HepG2 (cell line): ENCODE results near the gene PAN2. TPM values are rescaled to one million over a fixed set of nuclear protein-coding genes. Genes with fewer than 3 reads are reported as not detected.
A peak's percentile ranks its signal among the peaks of the same experiment; 100 is the strongest.

Experiments used
- AKAP8 ChIP-seq: sonication (generic); formaldehyde crosslinking; IDR thresholded peaks from 2 replicates; pipeline ENCODE4 v1.5.1; 2020; ENCODE audit warnings: mild to moderate bottlenecking, missing genetic modification reagents
- ATRX ChIP-seq: sonication (generic); formaldehyde crosslinking; IDR thresholded peaks from 2 replicates; pipeline ENCODE4 v1.4.0; 2020; ENCODE audit warnings: missing genetic modification reagents, borderline replicate concordance
- CREB3 ChIP-seq: sonication (generic); formaldehyde crosslinking; IDR thresholded peaks from 2 replicates; pipeline ENCODE4 v1.5.0; 2020; ENCODE audit warnings: missing genetic modification reagents
- HDAC1 ChIP-seq: sonication (generic); formaldehyde crosslinking; IDR thresholded peaks from 2 replicates; pipeline ENCODE4 v1.5.1; 2020; ENCODE audit warnings: mild to moderate bottlenecking, missing genetic modification reagents
- NFKB2 ChIP-seq: sonication (generic); formaldehyde crosslinking; IDR thresholded peaks from 2 replicates; pipeline ENCODE4 v1.4.0; 2020; ENCODE audit warnings: missing genetic modification reagents, borderline replicate concordance
- PHF21A ChIP-seq: sonication (generic); formaldehyde crosslinking; IDR thresholded peaks from 2 replicates; pipeline ENCODE4 v1.5.0; 2020; ENCODE audit warnings: mild to moderate bottlenecking, missing genetic modification reagents
- POLR2AphosphoS2 ChIP-seq: IDR thresholded peaks from 2 replicates; pipeline ENCODE4 v1.6.1; 2011; ENCODE audit warnings: low read depth, low read length, improper control_type of control experiment
- SIN3B ChIP-seq: fragments of 150-350 bp; IDR thresholded peaks from 2 replicates; pipeline ENCODE4 v1.6.1; 2014; ENCODE audit warnings: low read length
- ZC3H4 ChIP-seq: sonication (generic); formaldehyde crosslinking; IDR thresholded peaks from 2 replicates; pipeline ENCODE4 v1.4.0; 2020; ENCODE audit warnings: missing genetic modification reagents, borderline replicate concordance
- ZNF17 ChIP-seq: sonication (generic); formaldehyde crosslinking; IDR thresholded peaks from 2 replicates; pipeline ENCODE4 v1.5.0; 2020; ENCODE audit warnings: mild to moderate bottlenecking, missing genetic modification reagents
- ZNF382 ChIP-seq: sonication (generic); formaldehyde crosslinking; IDR thresholded peaks from 2 replicates; pipeline ENCODE4 v1.5.0; 2020; ENCODE audit warnings: missing genetic modification reagents, mild to moderate bottlenecking, borderline replicate concordance
- ZNF775 ChIP-seq: sonication (generic); formaldehyde crosslinking; IDR thresholded peaks from 2 replicates; pipeline ENCODE4 v1.4.0; 2020; ENCODE audit warnings: missing genetic modification reagents, mild to moderate bottlenecking, moderate library complexity, borderline replicate concordance
- polyA plus RNA-seq, 8 experiments: library from polyadenylated mRNA; depleted of rRNA in 3 of 8; stranded (reverse) in 7 of 8; unstranded in 1 of 8; fragments of >200 nt; fragmentation: Illumina TruSeq in 4 of 8; extraction: Trizol in 4 of 8; gene quantifications; 2 replicates each; pipeline versions ENCODE4 v1.2.1 to v1.2.3, GENCODE V29; 2011 to 2016; ENCODE audit warnings: low read depth in 4 of 8, missing spikeins in 1 of 8, mixed read lengths in 1 of 8; ENCODE audit not compliant: insufficient read depth in 1 of 8
- total RNA-seq, 5 experiments: library from RNA; depleted of rRNA; stranded (reverse); fragments of >200 nt; fragmentation: Illumina TruSeq; extraction: Trizol; gene quantifications; 2 replicates each; pipeline ENCODE4 v1.2.3, GENCODE V29; 2016; ENCODE audit warnings: low read depth in 1 of 5
- TF ChIP-seq, protein P1 (sequence below): sonication (generic); formaldehyde crosslinking; IDR thresholded peaks from 2 replicates; pipeline ENCODE4 v1.9.0; 2021; ENCODE audit warnings: mild to moderate bottlenecking, missing genetic modification reagents
- TF ChIP-seq, protein P2 (sequence below): sonication (generic); formaldehyde crosslinking; IDR thresholded peaks from 2 replicates; pipeline ENCODE4 v1.8.0; 2022; ENCODE audit warnings: mild to moderate bottlenecking, missing genetic modification reagents, moderate library complexity
- TF ChIP-seq, protein P3 (sequence below): sonication (generic); formaldehyde crosslinking; IDR thresholded peaks from 2 replicates; pipeline ENCODE4 v1.8.1; 2023; ENCODE audit warnings: mild to moderate bottlenecking, missing genetic modification reagents
- TF ChIP-seq, protein P4 (sequence below): sonication (generic); formaldehyde crosslinking; IDR thresholded peaks from 2 replicates; pipeline ENCODE4 v1.8.1; 2023; ENCODE audit warnings: mild to moderate bottlenecking, missing genetic modification reagents, borderline replicate concordance
- TF ChIP-seq, protein P5 (sequence below): sonication (generic); formaldehyde crosslinking; conservative IDR thresholded peaks from 2 replicates; pipeline ENCODE4 v1.8.0; 2022; ENCODE audit warnings: missing genetic modification reagents

PAN2 gene
- total and polyA plus RNA-seq, 2 of the 13 experiments (the other 11 are each of a cell fraction or from before 2014, with no cell fraction given), result 27.2 to 61.1 TPM

DNA sequence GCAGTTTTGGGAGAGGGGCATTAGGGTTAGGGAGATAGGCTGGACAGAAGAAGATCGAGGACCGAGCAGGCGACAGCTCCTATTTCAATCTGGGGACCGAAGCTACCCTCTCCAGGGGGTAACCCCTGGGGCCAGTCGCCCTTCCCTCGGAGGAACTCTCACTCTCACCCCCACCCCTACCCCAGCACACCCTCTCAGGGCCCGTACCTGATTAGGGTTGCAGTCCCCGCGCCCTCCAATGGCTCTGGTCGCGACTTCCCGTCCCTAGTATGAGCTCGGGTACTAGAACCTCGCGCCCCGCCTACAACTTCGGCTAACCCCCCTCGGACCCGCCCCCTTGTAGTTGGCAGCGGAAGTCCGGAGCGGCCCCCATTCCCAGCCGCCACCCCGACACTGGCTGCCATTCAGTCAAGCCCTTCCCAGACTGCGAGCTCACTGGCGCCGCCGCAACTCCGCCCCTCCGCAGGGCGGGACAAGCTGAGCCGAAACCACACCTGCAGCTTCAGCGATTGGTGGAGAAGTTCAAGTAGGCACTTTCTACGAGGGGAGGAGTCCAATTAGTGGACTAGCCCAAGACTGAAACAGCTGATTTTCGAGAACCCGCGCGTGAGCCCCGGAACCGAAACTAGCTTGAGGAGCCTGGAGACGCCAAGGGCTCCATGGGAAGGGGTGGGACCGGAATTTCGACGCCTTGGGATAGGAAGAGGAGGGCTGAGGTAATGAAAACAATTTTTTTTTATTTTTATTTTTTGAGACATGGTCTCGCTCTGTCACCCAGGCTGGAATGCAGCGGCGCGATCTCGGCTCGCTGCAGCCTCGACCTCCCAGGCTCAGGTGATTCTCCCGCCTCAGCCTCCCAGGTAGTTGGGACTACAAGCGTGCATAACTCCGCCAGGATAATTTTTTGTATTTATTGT lies 26.3 kb upstream of the PAN2 start, which contains the start of gene STAT2 (continued):
- TF ChIP-seq ATRX (CRISPR knock-in tag) (no peak), AKAP8 (CRISPR knock-in tag) (no peak), POLR2AphosphoS2 (no peak), PHF21A (CRISPR knock-in tag) (peak; percentile 78), NFKB2 (CRISPR knock-in tag) (peak; percentile 44; the same call in 1 of the 2 replicates), ZNF382 (no peak), ZNF775 (CRISPR knock-in tag) (no peak; the same call in 1 of the 2 replicates), SIN3B (no peak), CREB3 (CRISPR knock-in tag) (0 out of 2 replicates have a peak, but pooled peaks have one; percentile 56), ZC3H4 (CRISPR knock-in tag) (no peak), ZNF17 (CRISPR knock-in tag) (no peak), HDAC1 (CRISPR knock-in tag) (peak; percentile 73)
- TF ChIP-seq, protein P1, sequence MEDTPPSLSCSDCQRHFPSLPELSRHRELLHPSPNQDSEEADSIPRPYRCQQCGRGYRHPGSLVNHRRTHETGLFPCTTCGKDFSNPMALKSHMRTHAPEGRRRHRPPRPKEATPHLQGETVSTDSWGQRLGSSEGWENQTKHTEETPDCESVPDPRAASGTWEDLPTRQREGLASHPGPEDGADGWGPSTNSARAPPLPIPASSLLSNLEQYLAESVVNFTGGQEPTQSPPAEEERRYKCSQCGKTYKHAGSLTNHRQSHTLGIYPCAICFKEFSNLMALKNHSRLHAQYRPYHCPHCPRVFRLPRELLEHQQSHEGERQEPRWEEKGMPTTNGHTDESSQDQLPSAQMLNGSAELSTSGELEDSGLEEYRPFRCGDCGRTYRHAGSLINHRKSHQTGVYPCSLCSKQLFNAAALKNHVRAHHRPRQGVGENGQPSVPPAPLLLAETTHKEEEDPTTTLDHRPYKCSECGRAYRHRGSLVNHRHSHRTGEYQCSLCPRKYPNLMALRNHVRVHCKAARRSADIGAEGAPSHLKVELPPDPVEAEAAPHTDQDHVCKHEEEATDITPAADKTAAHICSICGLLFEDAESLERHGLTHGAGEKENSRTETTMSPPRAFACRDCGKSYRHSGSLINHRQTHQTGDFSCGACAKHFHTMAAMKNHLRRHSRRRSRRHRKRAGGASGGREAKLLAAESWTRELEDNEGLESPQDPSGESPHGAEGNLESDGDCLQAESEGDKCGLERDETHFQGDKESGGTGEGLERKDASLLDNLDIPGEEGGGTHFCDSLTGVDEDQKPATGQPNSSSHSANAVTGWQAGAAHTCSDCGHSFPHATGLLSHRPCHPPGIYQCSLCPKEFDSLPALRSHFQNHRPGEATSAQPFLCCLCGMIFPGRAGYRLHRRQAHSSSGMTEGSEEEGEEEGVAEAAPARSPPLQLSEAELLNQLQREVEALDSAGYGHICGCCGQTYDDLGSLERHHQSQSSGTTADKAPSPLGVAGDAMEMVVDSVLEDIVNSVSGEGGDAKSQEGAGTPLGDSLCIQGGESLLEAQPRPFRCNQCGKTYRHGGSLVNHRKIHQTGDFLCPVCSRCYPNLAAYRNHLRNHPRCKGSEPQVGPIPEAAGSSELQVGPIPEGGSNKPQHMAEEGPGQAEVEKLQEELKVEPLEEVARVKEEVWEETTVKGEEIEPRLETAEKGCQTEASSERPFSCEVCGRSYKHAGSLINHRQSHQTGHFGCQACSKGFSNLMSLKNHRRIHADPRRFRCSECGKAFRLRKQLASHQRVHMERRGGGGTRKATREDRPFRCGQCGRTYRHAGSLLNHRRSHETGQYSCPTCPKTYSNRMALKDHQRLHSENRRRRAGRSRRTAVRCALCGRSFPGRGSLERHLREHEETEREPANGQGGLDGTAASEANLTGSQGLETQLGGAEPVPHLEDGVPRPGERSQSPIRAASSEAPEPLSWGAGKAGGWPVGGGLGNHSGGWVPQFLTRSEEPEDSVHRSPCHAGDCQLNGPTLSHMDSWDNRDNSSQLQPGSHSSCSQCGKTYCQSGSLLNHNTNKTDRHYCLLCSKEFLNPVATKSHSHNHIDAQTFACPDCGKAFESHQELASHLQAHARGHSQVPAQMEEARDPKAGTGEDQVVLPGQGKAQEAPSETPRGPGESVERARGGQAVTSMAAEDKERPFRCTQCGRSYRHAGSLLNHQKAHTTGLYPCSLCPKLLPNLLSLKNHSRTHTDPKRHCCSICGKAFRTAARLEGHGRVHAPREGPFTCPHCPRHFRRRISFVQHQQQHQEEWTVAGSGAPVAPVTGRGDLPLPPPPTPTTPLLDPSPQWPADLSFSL (CRISPR knock-in tag), result no peak
- TF ChIP-seq, protein P2, sequence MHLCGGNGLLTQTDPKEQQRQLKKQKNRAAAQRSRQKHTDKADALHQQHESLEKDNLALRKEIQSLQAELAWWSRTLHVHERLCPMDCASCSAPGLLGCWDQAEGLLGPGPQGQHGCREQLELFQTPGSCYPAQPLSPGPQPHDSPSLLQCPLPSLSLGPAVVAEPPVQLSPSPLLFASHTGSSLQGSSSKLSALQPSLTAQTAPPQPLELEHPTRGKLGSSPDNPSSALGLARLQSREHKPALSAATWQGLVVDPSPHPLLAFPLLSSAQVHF (CRISPR knock-in tag), result no peak
- TF ChIP-seq, protein P3, sequence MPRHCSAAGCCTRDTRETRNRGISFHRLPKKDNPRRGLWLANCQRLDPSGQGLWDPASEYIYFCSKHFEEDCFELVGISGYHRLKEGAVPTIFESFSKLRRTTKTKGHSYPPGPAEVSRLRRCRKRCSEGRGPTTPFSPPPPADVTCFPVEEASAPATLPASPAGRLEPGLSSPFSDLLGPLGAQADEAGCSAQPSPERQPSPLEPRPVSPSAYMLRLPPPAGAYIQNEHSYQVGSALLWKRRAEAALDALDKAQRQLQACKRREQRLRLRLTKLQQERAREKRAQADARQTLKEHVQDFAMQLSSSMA (CRISPR knock-in tag), result no peak
- TF ChIP-seq, protein P4, sequence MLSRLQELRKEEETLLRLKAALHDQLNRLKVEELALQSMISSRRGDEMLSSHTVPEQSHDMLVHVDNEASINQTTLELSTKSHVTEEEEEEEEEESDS (CRISPR knock-in tag), result no peak
- TF ChIP-seq, protein P5, sequence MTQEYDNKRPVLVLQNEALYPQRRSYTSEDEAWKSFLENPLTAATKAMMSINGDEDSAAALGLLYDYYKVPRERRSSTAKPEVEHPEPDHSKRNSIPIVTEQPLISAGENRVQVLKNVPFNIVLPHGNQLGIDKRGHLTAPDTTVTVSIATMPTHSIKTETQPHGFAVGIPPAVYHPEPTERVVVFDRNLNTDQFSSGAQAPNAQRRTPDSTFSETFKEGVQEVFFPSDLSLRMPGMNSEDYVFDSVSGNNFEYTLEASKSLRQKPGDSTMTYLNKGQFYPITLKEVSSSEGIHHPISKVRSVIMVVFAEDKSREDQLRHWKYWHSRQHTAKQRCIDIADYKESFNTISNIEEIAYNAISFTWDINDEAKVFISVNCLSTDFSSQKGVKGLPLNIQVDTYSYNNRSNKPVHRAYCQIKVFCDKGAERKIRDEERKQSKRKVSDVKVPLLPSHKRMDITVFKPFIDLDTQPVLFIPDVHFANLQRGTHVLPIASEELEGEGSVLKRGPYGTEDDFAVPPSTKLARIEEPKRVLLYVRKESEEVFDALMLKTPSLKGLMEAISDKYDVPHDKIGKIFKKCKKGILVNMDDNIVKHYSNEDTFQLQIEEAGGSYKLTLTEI (CRISPR knock-in tag), result no peak
